ENCODE results near the gene FARP1.

The FARP1 gene

DNA sequence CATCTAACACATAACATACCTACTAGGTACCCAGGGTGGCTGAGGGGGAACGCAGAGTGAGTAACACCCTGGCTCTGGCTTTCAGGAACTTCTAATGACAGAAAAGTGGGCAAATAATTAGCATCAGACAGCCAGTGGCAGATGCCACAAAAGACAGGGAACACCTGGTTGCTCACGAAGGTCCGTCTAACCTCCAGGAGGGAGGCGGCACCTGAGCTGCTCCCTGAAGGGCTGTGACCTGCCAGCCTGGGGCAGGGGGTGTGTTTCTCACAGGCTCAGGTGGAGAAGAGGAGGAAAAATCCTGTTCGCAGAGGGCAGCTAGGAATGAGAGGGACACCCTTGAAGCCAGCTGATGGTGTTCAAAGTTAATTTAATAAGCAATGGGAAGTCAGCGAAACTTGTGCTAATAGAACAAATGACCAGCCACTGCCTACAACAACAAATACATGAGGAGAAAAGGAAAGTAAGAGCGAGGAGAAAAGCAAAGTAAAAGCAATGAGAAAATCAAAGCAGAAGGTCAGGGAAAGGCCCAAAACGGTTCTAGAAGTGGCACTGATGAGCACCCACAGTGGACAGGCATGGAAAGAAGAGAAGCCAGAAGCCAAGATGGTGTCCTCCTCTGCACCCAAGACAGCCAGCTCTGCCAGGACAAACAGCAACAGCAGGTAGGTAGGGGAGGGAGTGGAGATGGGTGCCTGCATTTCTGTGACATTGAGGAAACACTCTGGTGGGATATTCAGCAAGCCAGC lies 346.7 kb downstream of the FARP1 start:
- DNase-seq: no peak

DNA sequence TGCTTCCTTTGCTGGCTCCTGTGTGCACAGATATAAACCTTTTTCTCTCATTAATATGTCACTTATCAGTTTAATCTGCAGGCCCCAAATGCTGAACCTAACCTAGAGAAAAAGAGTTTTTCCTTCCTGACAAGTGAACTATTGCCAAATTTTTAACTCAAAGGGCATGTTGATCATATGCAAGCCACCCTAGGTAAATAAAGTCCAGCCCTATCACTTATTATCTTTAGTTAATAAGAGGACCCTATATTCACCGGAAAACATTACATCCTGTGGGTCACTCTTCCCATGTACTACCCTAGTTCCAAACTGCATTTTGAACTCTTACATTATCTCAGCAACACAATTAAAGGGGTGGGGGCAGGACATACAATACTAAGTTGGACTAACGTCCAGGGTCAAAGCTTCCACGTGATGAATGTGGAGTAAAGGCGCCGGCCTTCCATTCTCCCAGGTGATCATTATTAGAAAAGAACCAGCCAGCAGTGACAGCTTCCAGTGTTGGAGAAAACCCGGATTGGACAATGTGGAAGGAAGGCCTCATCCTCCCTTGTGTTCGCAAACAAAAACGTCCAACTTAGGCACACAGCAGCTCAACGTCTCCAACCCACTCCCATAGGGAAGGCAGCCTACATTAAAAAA lies 347.4 kb downstream of the FARP1 start:
- no peak for DNase-seq

DNA sequence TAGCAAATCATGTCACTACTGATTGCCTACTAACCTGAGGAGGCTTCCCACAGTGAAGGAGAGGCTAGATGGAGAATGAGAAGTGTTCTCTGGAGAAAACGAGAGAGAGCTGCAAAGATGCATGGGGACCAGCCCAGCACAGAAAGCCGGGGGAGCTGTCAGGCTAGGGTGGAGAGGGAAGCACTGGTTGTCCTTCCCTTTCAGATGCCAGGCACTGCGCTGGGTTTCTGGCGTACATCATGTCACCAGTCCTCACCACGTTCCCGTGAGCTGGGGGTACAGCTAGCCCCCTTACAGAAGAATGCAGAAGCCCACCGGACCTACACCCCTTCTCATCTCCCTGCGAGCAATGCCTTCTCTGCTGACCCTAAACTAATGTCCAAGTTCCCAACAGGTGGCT lies 348.0 kb downstream of the FARP1 start:
- no peak for DNase-seq

DNA sequence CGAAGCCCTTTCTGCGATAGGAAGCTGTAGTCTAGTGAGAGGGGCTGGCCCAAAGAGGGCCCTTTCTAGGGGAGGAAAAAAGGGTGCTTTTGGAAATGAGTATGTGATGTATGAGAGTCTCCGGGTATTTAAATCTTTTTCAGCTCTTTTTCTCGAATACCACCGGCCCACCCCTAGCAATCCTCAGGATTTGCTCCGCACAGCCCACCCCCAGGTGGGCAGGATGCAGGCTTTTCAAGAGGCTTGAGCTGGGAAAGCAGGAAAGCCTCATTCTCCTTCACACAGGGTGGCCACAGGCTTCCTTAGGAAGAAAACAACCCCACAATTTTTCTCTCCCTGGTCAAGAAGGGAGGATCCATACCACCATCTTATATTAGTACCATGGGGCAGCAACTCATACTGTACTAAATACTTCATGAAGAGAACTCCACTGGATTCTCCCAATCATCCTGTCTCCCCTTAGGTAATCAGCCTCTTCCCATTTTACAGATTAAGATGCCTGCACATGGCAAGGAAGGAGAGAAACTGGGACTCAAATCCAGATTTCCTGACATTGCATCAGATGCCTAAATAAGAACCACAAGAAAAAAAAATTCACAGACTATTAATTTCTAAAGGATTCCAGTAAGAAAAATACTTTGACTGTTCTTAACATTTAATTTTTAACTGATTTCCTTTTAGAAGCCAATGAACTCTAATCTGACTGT lies 349.6 kb downstream of the FARP1 start:
- DNase-seq: no peak

DNA sequence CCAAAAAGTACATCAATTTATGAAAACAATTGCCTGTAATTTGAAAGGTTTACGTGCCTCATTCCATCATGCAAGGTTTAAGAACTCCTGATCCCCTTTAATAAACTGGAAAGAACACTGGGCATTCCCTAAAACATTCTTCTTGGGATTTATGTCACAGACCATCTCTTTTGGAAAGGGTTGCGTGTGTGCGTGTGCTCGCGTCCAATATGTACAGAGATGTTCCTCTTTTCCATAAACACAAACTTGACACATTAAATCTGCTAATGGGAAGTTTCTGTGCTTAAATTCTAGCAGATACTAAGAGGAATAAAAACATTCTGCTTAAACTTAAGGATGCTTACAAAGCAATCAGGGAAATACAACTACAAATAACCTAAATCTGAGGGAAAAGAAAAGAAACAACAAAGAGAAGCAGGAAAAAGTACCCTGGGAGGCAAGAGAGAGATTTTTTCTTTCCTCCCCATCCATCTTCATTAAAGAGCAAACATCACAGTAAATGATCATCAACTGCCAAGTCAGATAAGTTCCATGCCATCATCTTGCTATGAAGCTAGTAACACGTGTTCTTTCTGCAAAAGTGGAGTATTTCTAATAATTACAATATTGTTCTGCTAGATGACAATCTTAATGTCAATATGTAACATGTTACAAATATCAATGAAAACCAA lies 350.3 kb downstream of the FARP1 start:
- no peak for DNase-seq

DNA sequence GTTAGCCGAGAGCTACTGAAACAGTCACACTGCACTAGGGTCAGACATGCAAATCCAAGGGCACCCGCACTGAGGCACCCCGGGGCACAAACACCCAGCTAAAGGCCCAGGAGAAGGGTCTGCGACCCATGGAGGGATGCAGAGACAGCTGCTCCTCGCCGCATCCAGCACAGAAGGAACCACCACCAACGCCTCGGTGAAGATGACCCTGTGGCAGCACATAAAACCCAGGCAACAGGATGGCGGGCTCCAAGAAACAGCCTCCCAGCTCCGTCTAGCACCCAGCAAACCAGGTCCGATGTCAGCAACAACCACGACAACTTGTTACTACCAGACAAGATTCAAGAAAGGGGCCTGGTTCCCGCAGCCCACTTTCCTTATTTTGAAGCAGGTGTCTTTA lies 351.9 kb downstream of the FARP1 start:
- DNase-seq: no peak

DNA sequence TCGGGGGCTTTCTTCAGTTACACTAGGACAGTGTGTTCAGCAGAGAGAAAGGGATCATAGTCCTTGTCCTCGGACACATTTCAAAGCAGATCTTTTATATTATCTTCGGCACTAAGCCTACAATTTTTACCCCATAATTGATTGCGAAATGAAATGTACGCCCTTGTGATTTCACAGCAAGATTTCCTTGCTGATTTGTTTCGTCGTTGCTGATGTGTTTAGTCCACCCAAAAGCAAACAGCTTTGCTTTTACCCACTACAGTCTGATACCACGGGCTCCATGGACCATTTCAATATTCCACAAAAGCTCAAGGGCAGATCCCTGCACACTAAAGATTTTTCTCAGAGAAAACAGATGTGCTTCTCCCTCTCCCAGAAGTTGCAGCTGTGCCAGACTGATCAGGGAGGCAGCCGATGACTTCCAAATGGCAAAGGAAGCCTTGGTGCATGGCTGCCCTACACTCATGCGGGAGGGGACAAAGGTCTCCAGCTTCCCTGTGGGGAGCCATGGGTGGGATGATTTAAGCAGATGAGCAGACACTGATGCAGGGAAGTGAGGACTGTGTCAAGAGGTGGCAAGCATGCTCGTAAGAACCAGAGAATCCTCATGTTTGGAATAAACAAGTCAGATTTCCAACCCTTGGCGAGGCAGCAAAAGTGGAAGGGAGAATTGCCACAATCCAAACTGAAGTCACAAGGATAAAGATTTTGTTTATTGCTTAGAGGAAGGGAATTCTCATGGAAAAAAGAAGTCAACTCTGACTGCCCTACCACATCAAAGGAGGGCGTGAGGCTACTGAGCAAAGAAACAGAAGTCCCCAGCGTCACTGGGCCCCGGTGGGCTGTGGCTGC lies 353.0 kb downstream of the FARP1 start:
- DNase-seq: no peak

DNA sequence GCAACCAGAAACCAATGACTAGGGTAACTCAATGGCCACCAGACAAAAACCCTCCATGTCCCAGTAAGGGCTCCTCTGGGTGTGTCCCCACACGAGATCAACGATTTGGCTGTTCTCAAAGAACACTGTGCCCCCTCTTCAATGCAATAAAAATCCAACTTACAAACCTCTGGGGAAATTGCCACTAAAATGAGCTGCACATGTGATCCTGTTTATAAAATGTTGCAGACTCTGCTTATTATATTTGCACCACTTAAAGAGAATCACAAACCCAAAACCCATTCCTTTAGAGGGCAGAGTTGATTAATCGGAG lies 353.5 kb downstream of the FARP1 start:
- no peak for DNase-seq

DNA sequence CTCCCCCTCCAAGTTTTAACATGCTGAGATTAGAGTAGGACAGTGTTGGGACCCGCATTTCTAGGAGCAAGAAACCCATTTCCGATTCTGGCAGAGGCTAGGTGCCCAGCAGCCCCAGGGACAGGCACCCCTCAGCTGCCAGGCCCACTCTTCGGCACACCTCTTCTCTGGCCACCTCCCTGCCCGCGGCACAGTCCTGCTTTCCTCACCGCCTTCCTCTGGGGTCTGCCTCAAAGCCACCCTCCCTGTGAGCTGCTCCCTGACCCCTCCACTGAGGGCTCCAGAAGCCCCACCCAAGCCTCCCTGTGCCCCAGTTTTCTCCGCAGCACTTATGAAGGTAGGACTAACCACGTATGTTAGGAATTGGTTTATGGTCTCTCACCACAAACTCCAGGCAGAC lies 354.1 kb downstream of the FARP1 start:
- DNase-seq: no peak

DNA sequence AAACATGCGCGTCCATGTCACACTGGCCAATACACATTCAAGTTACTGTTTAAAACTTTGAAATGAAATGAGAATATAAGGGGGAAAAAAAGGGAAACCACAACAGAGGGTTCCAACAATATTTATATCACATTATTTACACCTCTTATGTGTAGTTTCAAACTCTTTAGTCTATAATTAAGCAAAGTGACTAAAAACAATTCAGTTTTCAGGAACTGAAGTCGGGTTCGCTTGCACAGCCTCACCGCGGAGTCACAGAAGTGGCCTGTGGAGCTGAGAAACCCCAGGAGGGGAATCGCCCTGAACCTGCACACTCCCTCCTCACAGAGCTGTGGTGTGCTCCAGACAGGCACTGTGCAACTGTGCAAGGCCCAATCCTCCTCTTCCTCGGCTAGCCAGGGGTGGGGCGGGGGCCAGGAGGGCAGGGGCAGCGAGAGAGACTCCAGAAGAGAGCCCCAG lies 358.1 kb downstream of the FARP1 start:
- DNase-seq: no peak

DNA sequence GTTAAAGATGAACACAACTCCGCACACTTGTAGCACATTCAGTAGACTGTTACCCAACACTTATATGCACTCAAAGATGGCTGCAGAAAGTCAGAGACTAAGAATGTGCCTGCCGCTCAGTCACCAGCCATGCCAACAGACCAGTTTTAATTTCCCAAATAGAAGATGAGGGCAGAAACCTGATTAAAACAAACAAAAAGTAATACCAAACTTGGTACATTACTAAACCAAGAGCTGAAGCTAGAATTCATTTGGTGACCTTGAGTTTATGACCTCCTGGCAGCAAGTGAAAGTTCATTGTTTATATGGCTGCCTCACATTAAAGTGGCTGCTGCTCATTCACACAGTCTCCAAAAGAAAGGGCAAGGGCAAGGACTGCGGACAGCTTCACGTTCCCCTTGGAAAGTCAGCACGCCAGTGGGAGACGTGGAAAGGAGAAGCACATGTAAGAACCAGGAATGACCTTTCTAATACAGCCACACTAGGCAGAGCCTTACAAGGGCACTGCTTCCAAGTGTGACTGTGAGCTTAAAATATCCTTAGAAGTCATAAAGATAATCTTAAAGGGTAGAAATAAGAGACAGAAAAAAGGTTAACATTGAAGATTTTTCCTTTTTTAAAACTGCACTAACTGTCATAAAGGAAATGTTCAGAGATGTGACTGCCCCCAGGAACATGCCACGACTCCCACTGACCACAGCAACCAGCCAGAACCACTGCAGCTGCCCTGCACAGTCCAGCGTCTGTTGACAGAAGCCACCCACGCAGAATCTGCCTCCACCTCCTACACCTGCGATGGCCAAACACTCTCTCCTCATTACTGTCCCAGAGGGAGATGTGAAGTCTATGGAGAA lies 360.5 kb downstream of the FARP1 start:
- DNase-seq: peak; percentile 2

DNA sequence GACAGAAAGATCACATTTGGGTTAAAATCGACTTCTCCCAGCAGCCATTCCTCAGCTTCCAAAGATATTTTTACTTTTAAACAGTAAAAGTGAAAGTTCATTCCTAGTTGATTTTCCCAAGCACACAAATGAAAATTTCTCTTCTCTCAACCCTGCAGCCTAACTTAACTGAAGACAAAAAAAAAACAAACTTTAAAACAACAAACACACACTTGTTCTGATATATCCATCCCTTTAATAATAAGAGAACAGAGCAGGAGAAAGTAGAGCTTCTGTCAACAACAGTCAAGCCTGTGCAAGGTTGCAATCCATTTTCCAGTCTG lies 361.1 kb downstream of the FARP1 start:
- peak; percentile 2 for DNase-seq

DNA sequence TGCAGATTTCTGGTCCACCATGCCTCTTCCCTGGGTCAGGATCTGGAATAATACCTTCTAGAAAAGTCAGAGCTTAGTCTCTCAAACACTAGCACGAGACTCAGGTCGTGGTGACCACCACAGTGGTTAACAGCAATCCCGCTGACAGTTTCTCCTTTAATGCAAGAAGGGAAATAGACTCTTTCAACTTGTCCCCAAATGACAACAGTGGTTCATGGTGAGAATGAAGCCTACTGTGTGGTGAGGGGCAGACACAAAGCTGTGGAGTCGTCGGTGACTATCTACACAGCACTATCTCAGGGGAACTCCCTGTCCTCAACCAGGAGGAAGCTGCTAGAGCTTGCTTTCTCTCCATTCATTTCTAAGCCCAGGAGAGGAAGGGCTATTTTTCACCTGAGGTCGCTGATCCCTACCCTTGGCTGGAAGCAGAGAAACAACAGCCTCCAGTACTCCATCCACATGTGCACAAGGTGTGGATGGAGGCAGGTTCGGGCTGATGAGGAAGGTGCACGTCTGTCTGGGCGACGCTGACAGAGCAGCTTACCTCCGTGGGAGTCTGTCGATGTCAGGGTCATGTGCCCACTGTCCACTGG lies 361.6 kb downstream of the FARP1 start:
- DNase-seq: no peak

Measured in retina (tissue), 1 donor.